HepG2 (cell line): ENCODE results near the gene ITPR1. TPM values are rescaled to one million over a fixed set of nuclear protein-coding genes. Genes with fewer than 3 reads are reported as not detected.

Source experiments
- EP300 ChIP-seq, 3 experiments: sonication (generic) in 1 of 3; formaldehyde crosslinking in 1 of 3; IDR thresholded peaks; 2 replicates each; pipeline versions ENCODE4 v1.5.1 to v1.6.1; 2011 to 2020; ENCODE audit warnings: low read depth in 2 of 3, low read length in 2 of 3, borderline replicate concordance in 1 of 3, improper control_type of control experiment in 1 of 3, mild to moderate bottlenecking in 1 of 3, missing genetic modification reagents in 1 of 3, moderate library complexity in 1 of 3
- GATAD2A ChIP-seq: IDR thresholded peaks from 2 replicates; pipeline ENCODE4 v1.6.1; 2016
- HHEX ChIP-seq: IDR thresholded peaks from 2 replicates; pipeline ENCODE4 v1.6.1; 2016; ENCODE audit warnings: control low read depth
- KMT2B ChIP-seq: IDR thresholded peaks from 2 replicates; pipeline ENCODE4 v1.6.1; 2016; ENCODE audit warnings: missing genetic modification reagents, missing compliant biosample characterization
- NCOA2 ChIP-seq: sonication (generic); formaldehyde crosslinking; IDR thresholded peaks from 2 replicates; pipeline ENCODE4 v1.8.0; 2022; ENCODE audit warnings: inconsistent platforms
- NCOR1 ChIP-seq: fragments of 200-600 bp; sonication (generic); IDR thresholded peaks from 2 replicates; pipeline ENCODE4 v1.7.0; 2017; ENCODE audit warnings: antibody characterized with exemption, low read length, borderline replicate concordance
- PCBP1 ChIP-seq: fragments of 200-400 bp; formaldehyde crosslinking; IDR thresholded peaks from 2 replicates; pipeline ENCODE4 v1.6.1; 2017; ENCODE audit warnings: mild to moderate bottlenecking, low read depth, low read length, borderline replicate concordance
- PITX1 ChIP-seq: sonication (generic); formaldehyde crosslinking; IDR thresholded peaks from 2 replicates; pipeline ENCODE4 v1.5.1; 2020; ENCODE audit warnings: mild to moderate bottlenecking, missing genetic modification reagents
- RXRB ChIP-seq: IDR thresholded peaks from 2 replicates; pipeline ENCODE4 v1.6.1; 2016; ENCODE audit warnings: borderline replicate concordance, missing genetic modification reagents, missing compliant biosample characterization
- ZEB1 ChIP-seq: IDR thresholded peaks from 2 replicates; pipeline ENCODE4 v1.6.1; 2012; ENCODE audit warnings: mild to moderate bottlenecking, low read depth, inconsistent platforms; ENCODE audit not compliant: insufficient replicate concordance
- polyA plus RNA-seq, 8 experiments: library from polyadenylated mRNA; depleted of rRNA in 3 of 8; stranded (reverse) in 7 of 8; unstranded in 1 of 8; fragments of >200 nt; fragmentation: Illumina TruSeq in 4 of 8; extraction: Trizol in 4 of 8; gene quantifications; 2 replicates each; pipeline versions ENCODE4 v1.2.1 to v1.2.3, GENCODE V29; 2011 to 2016; ENCODE audit warnings: low read depth in 4 of 8, missing spikeins in 1 of 8, mixed read lengths in 1 of 8; ENCODE audit not compliant: insufficient read depth in 1 of 8
- total RNA-seq, 5 experiments: library from RNA; depleted of rRNA; stranded (reverse); fragments of >200 nt; fragmentation: Illumina TruSeq; extraction: Trizol; gene quantifications; 2 replicates each; pipeline ENCODE4 v1.2.3, GENCODE V29; 2016; ENCODE audit warnings: low read depth in 1 of 5
- TF ChIP-seq, protein P1 (sequence below): sonication (generic); formaldehyde crosslinking; conservative IDR thresholded peaks from 2 replicates; pipeline ENCODE4 v1.4.0; 2020; ENCODE audit warnings: missing genetic modification reagents
- TF ChIP-seq, protein P2 (sequence below): IDR thresholded peaks from 2 replicates; pipeline ENCODE4 v1.6.1; 2012; ENCODE audit warnings: low read length, improper control_type of control experiment
- TF ChIP-seq, protein P3 (sequence below): IDR thresholded peaks from 2 replicates; pipeline ENCODE4 v1.6.1; 2016; ENCODE audit warnings: low read depth
- TF ChIP-seq, protein P4 (sequence below): sonication (generic); formaldehyde crosslinking; conservative IDR thresholded peaks from 2 replicates; pipeline ENCODE4 v1.8.0; 2022; ENCODE audit warnings: missing genetic modification reagents
- TF ChIP-seq, protein P5 (sequence below): IDR thresholded peaks from 2 replicates; pipeline ENCODE4 v1.4.0; 2020; ENCODE audit warnings: mild to moderate bottlenecking, missing genetic modification reagents

The ITPR1 gene
- total and polyA plus RNA-seq, 2 of the 13 experiments (the other 11 are each of a cell fraction or from before 2014, with no cell fraction given), result 10.0 to 11.4 TPM

DNA sequence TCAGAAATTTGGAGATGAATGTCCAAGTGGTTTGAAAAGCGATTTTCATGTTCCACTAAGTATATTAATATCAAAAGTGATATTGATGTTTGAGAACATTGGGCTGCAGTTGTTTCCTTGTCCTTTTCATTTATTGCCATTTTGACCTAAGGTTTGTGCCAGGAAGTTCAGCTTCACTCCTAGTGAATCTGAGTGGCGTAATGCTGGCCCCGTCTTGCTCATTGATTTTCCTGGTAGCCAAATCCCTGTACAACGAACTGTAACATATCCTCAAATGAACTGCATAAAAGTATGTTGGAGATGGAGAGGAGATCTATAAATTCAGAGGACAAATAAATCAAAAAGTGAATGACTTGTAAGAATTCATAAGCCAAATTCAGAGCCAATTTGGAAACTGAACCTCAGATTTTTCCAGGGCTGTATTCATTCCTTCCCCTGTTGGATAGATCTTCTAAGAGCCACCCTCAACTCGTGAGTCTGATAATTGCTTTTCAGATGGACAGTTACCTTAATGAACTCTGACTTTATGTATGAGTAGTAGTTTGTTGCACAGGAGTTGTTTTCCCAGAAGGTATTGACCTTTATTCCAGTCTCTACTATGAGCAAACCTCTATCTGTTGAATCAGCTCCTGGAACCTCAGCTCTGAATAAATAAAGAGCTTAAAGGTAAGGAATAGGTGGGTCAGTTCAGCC lies 72.8 kb downstream of the ITPR1 start (continued):
- TF ChIP-seq NCOR1 (peak; percentile 63; the same call in 1 of the 2 replicates), EP300 (IDR thresholded peaks at IDR 0.05; ENCODE audit: low read depth in 2 of 2, low read length in 2 of 2) (peak in 1 of 2 experiments; percentile 78; a peak in 2 of 4 replicates), EP300 (CRISPR knock-in tag; IDR thresholded peaks at IDR 0.05; ENCODE audit: borderline replicate concordance) (no peak), HHEX (CRISPR knock-in tag) (no peak), NCOA2 (0 out of 2 replicates have a peak, but pooled peaks have one; percentile 40), RXRB (CRISPR knock-in tag) (peak; percentile 89), GATAD2A (peak; percentile 12; the same call in 1 of the 2 replicates), PCBP1 (no peak), KMT2B (0 out of 2 replicates have a peak, but pooled peaks have one; percentile 34), PITX1 (CRISPR knock-in tag) (peak; percentile 66), ZEB1 (peak; percentile 68)
- TF ChIP-seq, protein P1, sequence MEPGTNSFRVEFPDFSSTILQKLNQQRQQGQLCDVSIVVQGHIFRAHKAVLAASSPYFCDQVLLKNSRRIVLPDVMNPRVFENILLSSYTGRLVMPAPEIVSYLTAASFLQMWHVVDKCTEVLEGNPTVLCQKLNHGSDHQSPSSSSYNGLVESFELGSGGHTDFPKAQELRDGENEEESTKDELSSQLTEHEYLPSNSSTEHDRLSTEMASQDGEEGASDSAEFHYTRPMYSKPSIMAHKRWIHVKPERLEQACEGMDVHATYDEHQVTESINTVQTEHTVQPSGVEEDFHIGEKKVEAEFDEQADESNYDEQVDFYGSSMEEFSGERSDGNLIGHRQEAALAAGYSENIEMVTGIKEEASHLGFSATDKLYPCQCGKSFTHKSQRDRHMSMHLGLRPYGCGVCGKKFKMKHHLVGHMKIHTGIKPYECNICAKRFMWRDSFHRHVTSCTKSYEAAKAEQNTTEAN (CRISPR knock-in tag), result 0 out of 2 replicates have a peak, but pooled peaks have one; percentile 35
- TF ChIP-seq, protein P2, sequence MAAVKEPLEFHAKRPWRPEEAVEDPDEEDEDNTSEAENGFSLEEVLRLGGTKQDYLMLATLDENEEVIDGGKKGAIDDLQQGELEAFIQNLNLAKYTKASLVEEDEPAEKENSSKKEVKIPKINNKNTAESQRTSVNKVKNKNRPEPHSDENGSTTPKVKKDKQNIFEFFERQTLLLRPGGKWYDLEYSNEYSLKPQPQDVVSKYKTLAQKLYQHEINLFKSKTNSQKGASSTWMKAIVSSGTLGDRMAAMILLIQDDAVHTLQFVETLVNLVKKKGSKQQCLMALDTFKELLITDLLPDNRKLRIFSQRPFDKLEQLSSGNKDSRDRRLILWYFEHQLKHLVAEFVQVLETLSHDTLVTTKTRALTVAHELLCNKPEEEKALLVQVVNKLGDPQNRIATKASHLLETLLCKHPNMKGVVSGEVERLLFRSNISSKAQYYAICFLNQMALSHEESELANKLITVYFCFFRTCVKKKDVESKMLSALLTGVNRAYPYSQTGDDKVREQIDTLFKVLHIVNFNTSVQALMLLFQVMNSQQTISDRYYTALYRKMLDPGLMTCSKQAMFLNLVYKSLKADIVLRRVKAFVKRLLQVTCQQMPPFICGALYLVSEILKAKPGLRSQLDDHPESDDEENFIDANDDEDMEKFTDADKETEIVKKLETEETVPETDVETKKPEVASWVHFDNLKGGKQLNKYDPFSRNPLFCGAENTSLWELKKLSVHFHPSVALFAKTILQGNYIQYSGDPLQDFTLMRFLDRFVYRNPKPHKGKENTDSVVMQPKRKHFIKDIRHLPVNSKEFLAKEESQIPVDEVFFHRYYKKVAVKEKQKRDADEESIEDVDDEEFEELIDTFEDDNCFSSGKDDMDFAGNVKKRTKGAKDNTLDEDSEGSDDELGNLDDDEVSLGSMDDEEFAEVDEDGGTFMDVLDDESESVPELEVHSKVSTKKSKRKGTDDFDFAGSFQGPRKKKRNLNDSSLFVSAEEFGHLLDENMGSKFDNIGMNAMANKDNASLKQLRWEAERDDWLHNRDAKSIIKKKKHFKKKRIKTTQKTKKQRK, result no peak
- TF ChIP-seq, protein P3, sequence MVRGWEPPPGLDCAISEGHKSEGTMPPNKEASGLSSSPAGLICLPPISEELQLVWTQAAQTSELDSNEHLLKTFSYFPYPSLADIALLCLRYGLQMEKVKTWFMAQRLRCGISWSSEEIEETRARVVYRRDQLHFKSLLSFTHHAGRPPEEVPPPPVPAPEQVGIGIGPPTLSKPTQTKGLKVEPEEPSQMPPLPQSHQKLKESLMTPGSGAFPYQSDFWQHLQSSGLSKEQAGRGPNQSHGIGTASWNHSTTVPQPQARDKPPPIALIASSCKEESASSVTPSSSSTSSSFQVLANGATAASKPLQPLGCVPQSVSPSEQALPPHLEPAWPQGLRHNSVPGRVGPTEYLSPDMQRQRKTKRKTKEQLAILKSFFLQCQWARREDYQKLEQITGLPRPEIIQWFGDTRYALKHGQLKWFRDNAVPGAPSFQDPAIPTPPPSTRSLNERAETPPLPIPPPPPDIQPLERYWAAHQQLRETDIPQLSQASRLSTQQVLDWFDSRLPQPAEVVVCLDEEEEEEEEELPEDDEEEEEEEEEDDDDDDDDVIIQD (CRISPR knock-in tag), result peak; percentile 37; the same call in 1 of the 2 replicates
- TF ChIP-seq, protein P4, sequence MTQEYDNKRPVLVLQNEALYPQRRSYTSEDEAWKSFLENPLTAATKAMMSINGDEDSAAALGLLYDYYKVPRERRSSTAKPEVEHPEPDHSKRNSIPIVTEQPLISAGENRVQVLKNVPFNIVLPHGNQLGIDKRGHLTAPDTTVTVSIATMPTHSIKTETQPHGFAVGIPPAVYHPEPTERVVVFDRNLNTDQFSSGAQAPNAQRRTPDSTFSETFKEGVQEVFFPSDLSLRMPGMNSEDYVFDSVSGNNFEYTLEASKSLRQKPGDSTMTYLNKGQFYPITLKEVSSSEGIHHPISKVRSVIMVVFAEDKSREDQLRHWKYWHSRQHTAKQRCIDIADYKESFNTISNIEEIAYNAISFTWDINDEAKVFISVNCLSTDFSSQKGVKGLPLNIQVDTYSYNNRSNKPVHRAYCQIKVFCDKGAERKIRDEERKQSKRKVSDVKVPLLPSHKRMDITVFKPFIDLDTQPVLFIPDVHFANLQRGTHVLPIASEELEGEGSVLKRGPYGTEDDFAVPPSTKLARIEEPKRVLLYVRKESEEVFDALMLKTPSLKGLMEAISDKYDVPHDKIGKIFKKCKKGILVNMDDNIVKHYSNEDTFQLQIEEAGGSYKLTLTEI (CRISPR knock-in tag), result no peak
- TF ChIP-seq, protein P5, sequence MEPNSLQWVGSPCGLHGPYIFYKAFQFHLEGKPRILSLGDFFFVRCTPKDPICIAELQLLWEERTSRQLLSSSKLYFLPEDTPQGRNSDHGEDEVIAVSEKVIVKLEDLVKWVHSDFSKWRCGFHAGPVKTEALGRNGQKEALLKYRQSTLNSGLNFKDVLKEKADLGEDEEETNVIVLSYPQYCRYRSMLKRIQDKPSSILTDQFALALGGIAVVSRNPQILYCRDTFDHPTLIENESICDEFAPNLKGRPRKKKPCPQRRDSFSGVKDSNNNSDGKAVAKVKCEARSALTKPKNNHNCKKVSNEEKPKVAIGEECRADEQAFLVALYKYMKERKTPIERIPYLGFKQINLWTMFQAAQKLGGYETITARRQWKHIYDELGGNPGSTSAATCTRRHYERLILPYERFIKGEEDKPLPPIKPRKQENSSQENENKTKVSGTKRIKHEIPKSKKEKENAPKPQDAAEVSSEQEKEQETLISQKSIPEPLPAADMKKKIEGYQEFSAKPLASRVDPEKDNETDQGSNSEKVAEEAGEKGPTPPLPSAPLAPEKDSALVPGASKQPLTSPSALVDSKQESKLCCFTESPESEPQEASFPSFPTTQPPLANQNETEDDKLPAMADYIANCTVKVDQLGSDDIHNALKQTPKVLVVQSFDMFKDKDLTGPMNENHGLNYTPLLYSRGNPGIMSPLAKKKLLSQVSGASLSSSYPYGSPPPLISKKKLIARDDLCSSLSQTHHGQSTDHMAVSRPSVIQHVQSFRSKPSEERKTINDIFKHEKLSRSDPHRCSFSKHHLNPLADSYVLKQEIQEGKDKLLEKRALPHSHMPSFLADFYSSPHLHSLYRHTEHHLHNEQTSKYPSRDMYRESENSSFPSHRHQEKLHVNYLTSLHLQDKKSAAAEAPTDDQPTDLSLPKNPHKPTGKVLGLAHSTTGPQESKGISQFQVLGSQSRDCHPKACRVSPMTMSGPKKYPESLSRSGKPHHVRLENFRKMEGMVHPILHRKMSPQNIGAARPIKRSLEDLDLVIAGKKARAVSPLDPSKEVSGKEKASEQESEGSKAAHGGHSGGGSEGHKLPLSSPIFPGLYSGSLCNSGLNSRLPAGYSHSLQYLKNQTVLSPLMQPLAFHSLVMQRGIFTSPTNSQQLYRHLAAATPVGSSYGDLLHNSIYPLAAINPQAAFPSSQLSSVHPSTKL, result peak; percentile 70
